ENCODE results near the gene BMP10. TPM values are rescaled to one million over a fixed set of nuclear protein-coding genes. Genes with fewer than 3 reads are reported as not detected.

The BMP10 gene
- total and polyA plus RNA-seq, 2 of the 13 experiments (the other 11 are each of a cell fraction or from before 2014, with no cell fraction given), result not detected

- Histone ChIP-seq H2AFZ (ENCODE audit: low read length) (no peak overlapping the region), H3K36me3 (replicated peaks in 1 of 2; ENCODE audit: control insufficient read depth in 1 of 2, insufficient read depth in 2 of 2, low read length in 2 of 2) (no peaks in the 10 kb centered on the region), H3K27me3 (ENCODE audit: control insufficient read depth in 1 of 2, insufficient read depth in 2 of 2, low read length in 2 of 2) (peaks cover 2 to 20% of the 10 kb centered on the region in 2 experiments; a peak in 2 of 5 replicates), H3K4me3 (replicated peaks in 1 of 3; ENCODE audit: insufficient read depth in 1 of 3, low read depth in 2 of 3, low read length in 3 of 3) (no peak overlapping the region; a peak in 1 of 6 replicates), H3K79me2 (ENCODE audit: insufficient read depth, low read length) (no peaks in the 10 kb centered on the region), H3K27ac (ENCODE audit: extremely low read length, insufficient read depth, low read length) (no peak overlapping the region), H4K20me1 (ENCODE audit: insufficient read depth, low read length) (no peaks in the 10 kb centered on the region), H3K4me1 (ENCODE audit: insufficient read depth, low read length) (peaks cover 9% of the 10 kb centered on the region; the same call in 1 of the 2 replicates), H3K4me2 (ENCODE audit: low read depth, low read length) (peak overlapping the region; percentile 21; the same call in 1 of the 2 replicates), H3K9ac (ENCODE audit: insufficient read depth, low read depth, low read length) (no peak overlapping the region), H3K9me3 (ENCODE audit: low read length) (no peaks in the 10 kb centered on the region)
- no peak for FAIRE-seq
- ATAC-seq, result peak; percentile 79
- in situ Hi-C loops (cut with HindIII; ENCODE audit: extremely low pct_ligation_motif_present, low pct_unique_long_range_greater_than_20kb), result no loop called here
- intact Hi-C loops (cut with micrococcal nuclease; ENCODE audit: unreplicated experiment), result no loop called here
- WGBS (ENCODE audit: low lambda C conversion rate), result 1% methylated on average over 10 of the region's 10 CpGs
- peak; percentile 41 for DNase-seq (ENCODE audit: low spot score)
- no TSS peak for BruUV-seq (replicated peaks)
- ChIA-PET POLR2A (no interaction called here), CTCF (ENCODE audit: low intra/inter-chr PET ratio, low total read pairs) (no interaction called here)
- TF ChIP-seq FOXP1 (IDR thresholded peaks at IDR 0.05), result no peak
- peak; percentile 33; the same call in 1 of the 2 replicates for TF ChIP-seq FOXP1 (CRISPR knock-in tag; IDR thresholded peaks at IDR 0.05)
- no peak for TF ChIP-seq ZNF768 (CRISPR knock-in tag; IDR thresholded peaks at IDR 0.05)
- no peak for TF ChIP-seq SOX13 (IDR thresholded peaks at IDR 0.05)
- TF ChIP-seq SOX13 (CRISPR knock-in tag; conservative IDR thresholded peaks at IDR 0.05 in 1 of 2, IDR thresholded peaks at IDR 0.05 in 1 of 2), result 0 out of 4 replicates have a peak, but pooled peaks of 1 of the 2 experiments have one; percentile 14
- 0 out of 2 replicates have a peak, but pooled peaks have one; percentile 11 for TF ChIP-seq ELF1 (CRISPR knock-in tag; IDR thresholded peaks at IDR 0.05)
- TF ChIP-seq FOXP4 (CRISPR knock-in tag; IDR thresholded peaks at IDR 0.05), result 0 out of 2 replicates have a peak, but pooled peaks have one; percentile 29
- 0 out of 2 replicates have a peak, but pooled peaks have one; percentile 33 for TF ChIP-seq ERF (CRISPR knock-in tag; IDR thresholded peaks at IDR 0.05)
- peak; percentile 75 for TF ChIP-seq BHLHE40 (IDR thresholded peaks at IDR 0.05; ENCODE audit: low read length)
- TF ChIP-seq TEAD3 (CRISPR knock-in tag; optimal IDR thresholded peaks at IDR 0.05; ENCODE audit: borderline replicate concordance), result peak; percentile 73
- 0 out of 2 replicates have a peak, but pooled peaks have one; percentile 41 for TF ChIP-seq POGK (CRISPR knock-in tag; conservative IDR thresholded peaks at IDR 0.05)
- TF ChIP-seq FOXA3 (CRISPR knock-in tag; IDR thresholded peaks at IDR 0.05), result 0 out of 2 replicates have a peak, but pooled peaks have one; percentile 11
- peak; percentile 49 for TF ChIP-seq PBX2 (CRISPR knock-in tag; IDR thresholded peaks at IDR 0.05)
- peak; percentile 26; the same call in 1 of the 2 replicates for TF ChIP-seq ETV5 (CRISPR knock-in tag; IDR thresholded peaks at IDR 0.05; ENCODE audit: borderline replicate concordance)
- no peak for TF ChIP-seq PHF8 (CRISPR knock-in tag; IDR thresholded peaks at IDR 0.05)
- 0 out of 2 replicates have a peak, but pooled peaks have one; percentile 32 for TF ChIP-seq GATAD2A (CRISPR knock-in tag; IDR thresholded peaks at IDR 0.05)
- no peak for TF ChIP-seq ZBTB26 (CRISPR knock-in tag; IDR thresholded peaks at IDR 0.05; ENCODE audit: borderline replicate concordance)
- no peak for TF ChIP-seq ATF4 (CRISPR knock-in tag; IDR thresholded peaks at IDR 0.05)
Measured at GRCh38 chr2:68828887-68829708, 42.1 kb downstream of the BMP10 start.

Data from HepG2 (cell line).